NOMO-1 treated with dmso at 0.1 percent for 144 hours (cell line): ENCODE measurements around the gene NANOS1.

ENCODE experiments used
- DNase-seq: peaks from one replicate; lab custom pipeline; 2025; ENCODE audit not compliant: unreplicated experiment; lab: John Stamatoyannopoulos, UW

Gene NANOS1

GRCh38 chr10:119029613-119030420 is at the start of gene NANOS1:
NANOS1 (plus strand) TSS chr10:119029714; CDS start chr10:119029802, 88 bp downstream.
- no peak for DNase-seq

- no peak for DNase-seq
These were observed 49.2 kb upstream of the NANOS1 start for GRCh38 chr10:118980135-118980865.

- no peak for DNase-seq
These were observed 48.6 kb upstream of the NANOS1 start for GRCh38 chr10:118980870-118981269.

- DNase-seq: no peak
These were observed 47.6 kb upstream of the NANOS1 start for GRCh38 chr10:118981946-118982345.

- DNase-seq: no peak
These were observed 47.1 kb upstream of the NANOS1 start for GRCh38 chr10:118982366-118982765.

GRCh38 chr10:118983263-118983662 is 46.3 kb upstream of the NANOS1 start:
- DNase-seq: no peak

GRCh38 chr10:118985576-118985975 is 43.9 kb upstream of the NANOS1 start:
- no peak for DNase-seq

- DNase-seq: no peak
These were observed 42.4 kb upstream of the NANOS1 start for GRCh38 chr10:118986815-118987790.

GRCh38 chr10:118990326-118990725 is 39.2 kb upstream of the NANOS1 start:
- no peak for DNase-seq

- DNase-seq: no peak
These were observed 37.0 kb upstream of the NANOS1 start for GRCh38 chr10:118992496-118992895.

- no peak for DNase-seq
These were observed 36.3 kb upstream of the NANOS1 start for GRCh38 chr10:118993214-118993613.

GRCh38 chr10:118994321-118994720 is 35.2 kb upstream of the NANOS1 start:
- DNase-seq: no peak

GRCh38 chr10:118995739-118996138 is 33.8 kb upstream of the NANOS1 start:
- DNase-seq: no peak

- no peak for DNase-seq
These were observed 32.1 kb upstream of the NANOS1 start for GRCh38 chr10:118997379-118997778.

- no peak for DNase-seq
These were observed 31.3 kb upstream of the NANOS1 start for GRCh38 chr10:118998183-118998582.

GRCh38 chr10:119001717-119002500 is 27.6 kb upstream of the NANOS1 start:
- no peak for DNase-seq

- DNase-seq: no peak
These were observed 25.8 kb upstream of the NANOS1 start for GRCh38 chr10:119003572-119004289.

- DNase-seq: no peak
These were observed 24.0 kb upstream of the NANOS1 start for GRCh38 chr10:119005362-119006043.
